UCSD-AML1 (cell line): ENCODE results near the gene CGB1.

Experiments used
- DNase-seq: peaks from one replicate; lab custom pipeline; 2025; ENCODE audit not compliant: unreplicated experiment; lab: John Stamatoyannopoulos, UW

The CGB1 gene

GRCh38 chr19:48999481-49000325, 37.0 kb downstream of the CGB1 start:
- peak; percentile 41 for DNase-seq

GRCh38 chr19:48997972-48998371, 38.7 kb downstream of the CGB1 start:
- peak; percentile 61 for DNase-seq

GRCh38 chr19:48994035-48994386, 42.7 kb downstream of the CGB1 start:
- no peak for DNase-seq

GRCh38 chr19:48993175-48994034, 43.3 kb downstream of the CGB1 start, which contains the start of the genes GYS1 and RUVBL2:
Gene GYS1, minus strand, starts transcription at chr19:48993309. Its CDS starts 197 bp downstream, at chr19:48993112.
Gene RUVBL2, plus strand, starts transcription at chr19:48993887. Its CDS starts 25 bp downstream, at chr19:48993912.
- DNase-seq = peak; percentile 99

- no peak for DNase-seq
These were observed 44.0 kb downstream of the CGB1 start for GRCh38 chr19:48992581-48993174.

GRCh38 chr19:48991873-48992580, 44.7 kb downstream of the CGB1 start:
- peak; percentile 43 for DNase-seq

GRCh38 chr19:48991011-48991609, 45.6 kb downstream of the CGB1 start:
- DNase-seq = no peak

GRCh38 chr19:48990400-48990799, 46.3 kb downstream of the CGB1 start:
- no peak for DNase-seq

GRCh38 chr19:48989701-48990291, 46.9 kb downstream of the CGB1 start:
- DNase-seq = no peak

- no peak for DNase-seq
These were observed 47.8 kb downstream of the CGB1 start for GRCh38 chr19:48988860-48989259.

- DNase-seq = no peak
These were observed 48.4 kb downstream of the CGB1 start for GRCh38 chr19:48988286-48988685.

GRCh38 chr19:48987323-48987722, 49.4 kb downstream of the CGB1 start:
- no peak for DNase-seq

- no peak for DNase-seq
These were observed 50.5 kb downstream of the CGB1 start for GRCh38 chr19:48986211-48986610.

- no peak for DNase-seq
These were observed 51.0 kb downstream of the CGB1 start for GRCh38 chr19:48985711-48986110.
